Mucosa of gallbladder (tissue), 1 donor: ENCODE data around the gene LCOR. TPM values are rescaled to one million over a fixed set of nuclear protein-coding genes. Genes with fewer than 3 reads are reported as not detected.
"Not testable (repeated sequence)": the region's sequence is repeated elsewhere in the genome, so short reads cannot be mapped to it uniquely, and the experiment has no call there.

Experiments used
- DNase-seq: peaks from one replicate; pipeline ENCODE4 v3.0.0-alpha.2; 2020; ENCODE audit warnings: low spot score
- total RNA-seq: library from RNA; stranded (reverse); gene quantifications from one replicate; pipeline ENCODE4 v1.2.1, GENCODE V29; 2021
- donor health status: DM: no; HTN: no; CAD: no.

The LCOR gene
- total RNA-seq, 1 donor from 2014 or later, result 56.0 TPM

DNA sequence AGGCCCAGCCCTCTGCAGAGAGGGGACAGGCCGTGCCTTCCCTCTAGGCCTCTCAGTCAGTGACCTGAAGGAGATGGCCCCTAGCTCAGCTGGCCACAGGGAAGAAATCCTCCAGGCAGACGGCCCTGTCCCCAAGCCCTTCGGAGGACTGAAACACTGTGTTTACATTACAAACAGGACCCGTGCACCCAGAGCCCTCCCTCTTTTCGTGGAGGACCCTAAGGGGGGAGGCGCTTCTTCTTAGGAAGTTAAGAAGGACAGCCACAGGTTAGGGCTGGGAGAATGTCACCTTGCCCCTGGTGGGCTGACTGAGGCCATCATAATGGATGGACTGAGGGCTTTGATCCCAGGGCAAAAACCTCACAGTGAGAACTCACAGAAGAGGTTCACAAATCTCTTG, 198.8 kb downstream of the LCOR start:
- no peak for DNase-seq

DNA sequence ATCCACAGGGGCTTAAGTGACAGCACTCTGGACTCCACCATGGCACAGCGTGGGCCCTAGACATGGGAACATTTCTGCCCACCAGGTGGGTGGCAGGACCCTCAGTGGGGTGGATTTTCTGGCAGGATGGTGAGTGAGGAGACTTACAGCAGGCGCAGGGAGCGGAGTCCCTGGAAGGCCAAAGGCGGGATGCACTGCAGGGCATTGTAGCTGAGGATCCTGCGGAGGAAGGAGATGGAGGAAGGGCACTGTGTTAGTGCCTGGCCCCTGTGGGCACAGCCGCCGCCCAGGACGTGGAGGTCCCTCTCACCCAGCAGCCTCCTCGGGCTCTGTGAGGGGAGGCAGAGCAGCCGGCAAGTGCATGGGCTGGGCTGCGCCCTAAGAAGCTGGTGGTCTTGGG, 199.4 kb downstream of the LCOR start:
- DNase-seq, result no peak

DNA sequence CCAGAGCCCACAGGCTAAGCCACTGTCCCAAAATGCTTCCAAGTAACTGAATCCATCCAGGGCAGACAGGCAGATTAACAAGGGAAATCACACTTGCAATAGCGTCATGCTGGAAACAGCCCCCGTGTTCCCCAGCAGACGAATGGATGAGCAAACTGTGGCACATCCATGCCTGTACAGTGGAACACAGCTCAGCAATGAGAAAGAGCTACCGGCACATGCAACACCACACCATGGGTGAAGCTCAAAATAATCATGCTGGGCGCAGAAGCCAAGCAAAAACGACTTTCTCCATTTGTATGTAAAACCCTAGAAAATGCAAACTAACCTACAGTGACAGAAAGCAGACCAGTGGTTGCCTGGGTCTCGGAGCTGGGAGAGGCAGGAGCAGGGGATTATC, 200.5 kb downstream of the LCOR start:
- DNase-seq, result no peak

DNA sequence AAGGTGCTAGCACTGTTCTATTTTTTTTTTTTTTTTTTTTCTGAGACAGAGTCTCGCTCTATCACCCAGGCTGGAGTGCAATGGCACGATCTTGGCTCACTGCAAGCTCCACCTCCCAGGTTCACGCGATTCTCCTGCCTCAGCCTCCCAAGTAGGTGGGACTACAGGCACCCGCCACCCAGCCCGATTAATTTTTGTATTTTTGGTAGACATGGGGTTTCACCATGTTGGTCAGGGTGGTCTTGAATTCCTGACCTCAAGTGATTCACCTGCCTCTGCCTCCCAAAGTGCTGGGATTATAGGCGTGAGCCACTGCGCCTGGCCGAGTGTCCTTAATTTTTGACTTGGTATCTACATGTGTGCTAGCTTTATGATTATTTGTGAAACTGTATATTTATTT, 201.7 kb downstream of the LCOR start:
- DNase-seq, result not testable (repeated sequence)

DNA sequence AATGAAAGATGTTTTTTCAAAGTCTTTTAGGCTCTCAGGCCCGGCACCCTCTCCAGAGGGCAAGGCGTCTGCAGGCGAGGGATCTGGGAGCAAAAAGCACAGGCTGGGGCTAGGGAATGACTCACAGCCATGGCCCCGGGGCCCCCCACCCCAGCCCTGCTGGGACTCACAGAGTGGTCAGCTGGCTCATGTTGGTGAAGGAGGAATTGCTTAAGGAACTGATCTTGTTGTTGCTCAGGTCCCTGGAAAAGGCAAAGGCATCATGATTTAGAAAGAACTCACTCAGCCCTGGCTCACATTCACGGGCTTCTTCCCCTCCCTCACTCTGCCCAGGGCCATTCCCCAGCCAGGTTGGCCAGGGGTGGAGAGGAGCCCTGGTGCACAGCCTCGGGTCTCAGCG, 202.2 kb downstream of the LCOR start:
- no peak for DNase-seq

DNA sequence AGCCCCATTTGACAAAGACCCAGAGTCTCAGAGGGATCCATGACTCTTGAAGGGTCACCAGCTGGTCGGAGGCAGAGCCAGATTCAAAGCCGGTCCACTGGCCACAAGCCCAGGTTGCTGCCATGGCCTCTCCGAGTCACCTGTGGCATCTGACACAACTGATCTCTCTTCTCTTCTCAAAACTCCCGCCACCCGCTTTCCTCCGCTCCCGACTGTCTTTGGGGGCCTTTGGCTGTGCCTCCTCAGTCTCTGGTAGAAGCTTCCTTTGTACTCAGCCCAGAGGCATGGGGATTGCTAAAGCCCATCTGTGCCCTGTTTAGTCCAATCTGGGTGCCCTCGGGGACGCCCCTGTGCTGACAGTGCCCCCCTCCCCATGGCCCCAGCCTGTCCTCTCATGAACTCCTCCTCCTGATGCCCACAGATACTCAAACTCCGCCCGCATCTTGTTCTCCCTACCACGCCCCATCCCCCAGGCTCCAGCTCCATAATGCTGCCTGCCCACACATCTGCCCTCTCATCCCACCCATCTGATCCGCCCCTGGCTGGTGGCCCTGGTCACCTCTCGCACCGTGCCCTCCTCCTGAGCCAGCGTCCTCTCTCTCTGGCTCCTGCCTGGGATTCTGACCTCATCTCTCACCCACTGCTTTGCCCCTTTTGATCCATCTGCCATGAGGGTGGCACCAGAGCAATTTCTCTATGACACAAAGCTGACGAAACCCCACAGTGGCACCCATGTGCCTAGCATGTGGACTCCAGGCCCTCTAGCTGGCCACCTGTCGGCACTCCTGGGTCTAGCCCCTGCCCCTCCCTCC, 203.1 kb downstream of the LCOR start:
- no peak for DNase-seq

DNA sequence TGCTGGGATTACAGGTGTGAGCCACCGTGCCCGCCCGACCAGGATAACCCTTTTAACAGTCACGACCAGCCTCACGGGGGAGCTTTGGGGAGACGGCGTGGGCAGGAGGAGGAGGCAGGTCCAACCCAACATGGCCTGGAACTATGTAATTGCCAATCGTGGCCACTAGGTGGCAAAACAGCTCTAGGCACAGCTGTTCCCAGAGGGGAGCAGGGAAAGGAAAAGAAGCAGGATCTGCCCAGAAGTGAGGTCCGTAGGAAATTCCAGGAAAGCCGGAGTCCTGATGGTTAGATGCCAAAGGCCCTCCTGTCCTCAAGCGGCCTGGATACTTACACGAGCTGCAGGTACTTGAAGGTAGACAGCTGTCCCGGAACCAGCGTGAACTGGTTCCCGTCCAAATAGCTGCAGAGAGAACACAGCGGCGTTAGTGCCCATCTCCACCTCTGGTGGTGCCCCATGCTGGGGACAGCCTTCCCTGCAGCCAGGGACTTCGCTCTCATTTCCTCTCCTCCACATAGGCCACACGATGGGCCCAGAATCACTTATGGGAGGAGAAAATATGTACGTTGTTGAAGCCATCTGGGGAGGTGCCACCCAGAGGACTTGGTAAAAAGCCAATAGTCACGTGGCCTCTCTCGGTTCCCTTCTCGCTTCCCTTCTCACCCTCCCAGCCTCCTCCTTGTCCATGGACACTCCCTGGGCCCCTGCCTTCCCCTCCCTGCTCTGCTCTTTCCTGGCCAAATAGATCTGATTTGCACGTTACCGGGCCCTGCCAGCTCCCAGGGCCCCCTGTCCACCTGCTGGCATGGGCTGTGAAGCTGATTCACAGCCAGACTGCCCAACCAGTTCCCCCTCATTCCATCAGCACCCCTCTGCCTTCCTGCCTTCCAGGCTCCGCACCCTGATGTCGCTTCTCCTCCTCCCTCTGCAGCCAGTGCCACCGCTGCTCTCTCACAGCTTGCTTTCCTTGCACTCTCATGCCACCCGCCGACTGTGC, 205.6 kb downstream of the LCOR start:
- DNase-seq, result peak; percentile 85

DNA sequence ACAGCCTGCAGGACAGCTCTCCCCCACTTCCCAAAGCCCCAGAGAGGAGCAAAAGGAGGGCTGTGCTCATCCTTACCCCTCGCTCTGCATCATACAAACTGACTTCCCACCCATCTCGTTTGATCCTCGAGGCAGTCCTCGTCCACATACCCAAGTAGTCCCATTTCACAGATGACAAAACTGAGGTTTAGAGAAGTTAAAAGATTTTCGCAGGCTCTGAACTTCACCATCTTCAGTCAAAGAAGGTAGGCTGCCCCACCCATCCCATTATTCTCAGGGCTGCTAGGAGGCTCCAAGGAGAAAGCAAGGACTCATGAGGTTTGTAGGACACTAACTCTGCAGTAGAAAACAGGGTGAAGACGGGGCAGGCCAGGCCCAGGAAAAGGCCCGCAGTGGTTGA, 206.6 kb downstream of the LCOR start:
- no peak for DNase-seq

DNA sequence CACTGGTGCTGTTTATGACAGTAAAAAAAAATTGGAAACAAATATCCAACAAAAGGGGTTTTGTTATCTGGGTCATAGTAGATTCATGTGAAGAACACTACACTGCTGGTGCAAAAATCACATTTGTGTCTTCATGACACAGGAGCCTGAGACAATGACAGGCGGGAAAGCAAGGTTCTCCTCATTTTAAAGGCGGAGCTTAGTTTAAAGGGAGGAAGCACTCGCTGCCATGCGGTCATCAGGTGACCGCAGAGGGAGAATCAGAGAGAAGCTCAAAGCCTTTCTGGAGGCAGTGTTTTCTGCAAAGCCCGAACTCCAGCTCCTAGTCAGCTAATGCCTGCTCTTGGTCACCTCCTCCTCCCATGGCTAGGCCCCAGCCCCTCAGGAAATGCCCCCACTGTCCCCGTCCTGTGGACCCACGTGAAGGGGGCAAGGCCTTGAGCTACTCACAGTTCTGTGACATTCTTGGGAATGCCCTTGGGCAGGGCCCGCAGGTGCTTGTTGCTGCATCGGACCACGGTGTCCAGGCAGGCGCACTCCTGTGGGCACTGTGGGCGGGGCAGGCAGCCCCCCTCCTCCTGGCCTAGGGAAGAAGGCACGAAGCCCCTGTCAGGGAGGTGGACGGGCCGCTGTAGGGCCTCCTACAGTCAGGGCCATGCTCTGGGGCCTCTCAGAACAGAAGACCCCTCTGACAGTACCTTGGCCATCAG, 207.6 kb downstream of the LCOR start:
- DNase-seq, result no peak

DNA sequence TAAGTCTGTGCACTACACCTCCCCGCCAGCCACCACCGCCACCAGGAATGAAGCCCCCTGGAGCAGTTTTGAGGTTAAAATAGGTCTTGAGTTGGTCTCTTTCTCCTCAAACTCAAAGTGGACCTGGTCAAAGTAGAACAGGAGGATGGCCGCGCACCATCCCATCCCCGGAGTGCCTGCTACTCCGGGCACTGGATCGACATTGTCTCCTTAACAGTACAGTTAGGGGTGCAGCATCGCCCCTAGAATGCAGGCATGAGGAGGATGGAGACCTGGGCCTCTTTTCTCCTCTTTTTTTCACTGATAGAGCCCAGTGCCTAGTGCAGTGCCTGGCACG, 208.1 kb downstream of the LCOR start:
- DNase-seq, result no peak

DNA sequence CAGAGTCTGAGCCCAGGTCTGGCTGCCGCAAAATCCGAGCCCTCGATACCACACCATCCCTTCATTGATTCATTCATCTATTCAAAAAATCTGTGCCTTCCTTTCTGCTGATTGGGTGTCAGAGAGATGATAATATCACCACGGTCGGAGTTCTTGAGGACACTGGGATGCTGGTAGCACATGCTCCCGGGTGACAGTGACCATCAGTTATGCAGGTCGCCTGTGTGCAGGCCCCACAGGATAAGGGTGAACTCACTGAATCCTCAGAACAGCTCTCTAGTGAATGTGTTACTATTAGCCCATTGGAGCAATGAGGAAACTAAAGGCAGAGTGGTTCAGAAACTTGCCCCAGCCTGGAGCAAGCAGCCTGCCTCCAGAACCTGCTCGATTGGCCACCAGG, 208.6 kb downstream of the LCOR start:
- no peak for DNase-seq

DNA sequence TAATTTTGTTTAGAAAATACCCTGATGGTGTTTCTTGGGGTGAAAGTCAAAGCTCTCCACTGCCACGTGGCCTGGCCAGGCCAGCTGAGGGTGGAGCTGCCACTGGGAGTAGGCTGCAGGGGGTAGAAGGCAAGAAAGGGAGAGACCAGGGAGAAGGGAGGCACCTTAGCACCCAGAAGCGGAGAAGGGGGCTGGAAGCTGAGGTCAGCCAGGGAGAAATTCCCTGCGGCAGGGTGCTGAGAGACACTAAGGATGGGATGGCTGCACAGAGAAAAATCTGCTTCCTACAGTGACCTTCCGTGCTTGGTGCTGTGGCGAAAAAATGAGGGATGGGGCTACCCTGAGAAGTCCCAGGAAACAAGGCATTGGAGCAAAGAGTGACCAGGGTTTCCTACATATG, 210.0 kb downstream of the LCOR start:
- DNase-seq, result no peak

DNA sequence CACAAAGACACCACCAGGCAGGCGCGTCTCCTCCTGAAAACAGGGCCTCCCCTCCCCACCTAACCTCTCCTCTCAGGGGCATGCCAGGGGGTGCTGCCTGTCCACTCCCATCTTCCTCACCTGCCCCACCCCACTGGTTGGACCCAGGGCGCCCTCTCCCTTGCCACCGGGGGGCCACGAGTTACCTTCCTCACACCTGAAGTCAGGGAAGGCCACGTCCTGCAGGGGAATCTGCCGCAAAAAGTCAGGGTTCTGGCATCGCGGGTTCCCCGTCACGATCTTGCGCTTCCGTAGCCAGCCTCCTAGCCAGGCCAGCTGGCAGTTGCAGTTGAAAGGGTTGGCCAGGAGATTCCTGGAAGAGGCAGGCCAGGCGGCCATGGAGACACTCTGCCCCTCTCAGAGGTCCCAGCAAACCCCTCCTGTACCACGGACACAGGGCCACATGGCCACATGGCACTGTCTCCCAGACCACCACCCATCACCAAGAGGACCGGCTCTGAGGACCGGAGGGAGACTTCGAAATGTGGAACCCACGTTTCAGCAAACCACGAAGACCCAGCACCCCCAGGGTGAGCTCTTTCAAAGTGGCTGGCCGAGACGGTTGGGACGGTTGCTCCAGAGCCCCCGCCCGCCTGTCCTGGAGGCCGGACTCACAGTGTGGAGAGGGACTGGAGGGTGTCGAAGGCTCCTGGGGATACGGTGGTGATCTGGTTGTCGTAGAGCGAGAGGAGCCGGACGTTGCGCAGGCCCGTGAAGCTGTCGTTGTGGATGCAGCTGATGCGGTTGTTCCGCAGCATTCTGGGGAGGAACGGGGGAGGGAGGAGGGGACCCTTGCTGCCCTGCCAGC, 210.8 kb downstream of the LCOR start:
- no peak for DNase-seq

DNA sequence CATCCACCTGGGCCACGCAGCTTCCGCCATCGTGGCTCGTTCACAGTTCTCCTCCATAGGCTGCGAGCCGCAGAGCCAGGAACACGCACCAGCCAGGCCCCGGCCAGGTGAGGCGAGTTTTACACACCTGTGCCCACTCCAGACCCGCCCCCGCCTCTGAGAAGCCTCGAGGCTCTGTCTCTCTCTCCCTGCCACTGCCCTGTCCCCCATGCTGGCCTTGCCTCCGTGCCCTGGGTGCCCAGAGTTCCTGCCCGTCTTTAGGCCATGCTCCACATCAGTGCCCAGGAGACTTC, 211.4 kb downstream of the LCOR start:
- no peak for DNase-seq

Other genes starting within 250 kb of the LCOR start
- 263 TPM for gene TM9SF3, start 245.3 kb upstream of the LCOR start, total RNA-seq
- gene PIK3AP1, start 111.8 kb upstream of the LCOR start, total RNA-seq, result 68.2 TPM